Common myeloid progenitor, CD34-positive (primary cell): ENCODE data around the gene MFAP5. TPM values are rescaled to one million over a fixed set of nuclear protein-coding genes. Genes with fewer than 3 reads are reported as not detected.

Experiments
- CTCF ChIA-PET: fragments of 350-600 bp; sonication (Branson Sonifier 250); formaldehyde crosslinking; loops from one replicate; lab custom pipeline; 2021; ENCODE audit warnings: antibody characterized with exemption; lab: Charles Lee
- POLR2A ChIA-PET: fragments of 350-600 bp; sonication (Branson Sonifier 250); formaldehyde crosslinking; loops from one replicate; lab custom pipeline; 2021; ENCODE audit warnings: antibody characterized with exemption; lab: Charles Lee
- DNase-seq, 3 donors: peaks; one replicate each; pipeline versions ENCODE4 v3.0.0 to v3.0.0-alpha.2; 2013
- H3K27ac ChIP-seq, 2 experiments: 1 replicate in 1 of 2; 2 replicates in 1 of 2; pipeline ENCODE4 v1.7.0; 2013; ENCODE audit warnings: inconsistent platforms in 2 of 2, low read length in 2 of 2, mild to moderate bottlenecking in 2 of 2, low read depth in 1 of 2, moderate library complexity in 1 of 2; ENCODE audit not compliant: severe bottlenecking in 2 of 2, insufficient read depth in 1 of 2, poor library complexity in 1 of 2
- H3K27me3 ChIP-seq, 5 experiments: replicated peaks in 2 of 5; 1 replicate in 3 of 5; 2 replicates in 2 of 5; pipeline versions ENCODE4 v1.6.1 to v1.7.0; 2013; ENCODE audit warnings: low read length in 4 of 5, mild to moderate bottlenecking in 2 of 5, moderate library complexity in 2 of 5, inconsistent platforms in 1 of 5; ENCODE audit not compliant: insufficient read depth in 5 of 5, control insufficient read depth in 4 of 5
- H3K36me3 ChIP-seq, 4 experiments: 1 replicate in 2 of 4; 2 replicates in 2 of 4; pipeline versions ENCODE4 v1.6.1 to v1.7.0; 2013; ENCODE audit warnings: low read length in 3 of 4, control low read depth in 1 of 4, mild to moderate bottlenecking in 1 of 4; ENCODE audit not compliant: control insufficient read depth in 4 of 4, insufficient read depth in 4 of 4
- H3K4me1 ChIP-seq, 4 experiments: 1 replicate in 3 of 4; 2 replicates in 1 of 4; pipeline versions ENCODE4 v1.6.1 to v1.7.1; 2013; ENCODE audit warnings: low read length in 3 of 4, mild to moderate bottlenecking in 3 of 4, control low read depth in 1 of 4, inconsistent platforms in 1 of 4, moderate library complexity in 1 of 4; ENCODE audit not compliant: control insufficient read depth in 4 of 4, insufficient read depth in 4 of 4; ENCODE audit errors: control extremely low read depth in 1 of 4
- H3K4me3 ChIP-seq, 7 experiments: 1 replicate in 4 of 7; 2 replicates in 3 of 7; pipeline versions ENCODE4 v1.5.1 to v1.7.0; 2013; ENCODE audit warnings: mild to moderate bottlenecking in 7 of 7, low read length in 6 of 7, moderate library complexity in 6 of 7, inconsistent platforms in 2 of 7, low read depth in 2 of 7, control low read depth in 1 of 7; ENCODE audit not compliant: insufficient read depth in 4 of 7, control insufficient read depth in 1 of 7; ENCODE audit errors: extremely low read depth in 1 of 7
- H3K9me3 ChIP-seq, 5 experiments: 1 replicate in 4 of 5; 2 replicates in 1 of 5; pipeline versions ENCODE4 v1.6.1 to v1.7.1; 2013; ENCODE audit warnings: low read length in 4 of 5, mild to moderate bottlenecking in 2 of 5, inconsistent platforms in 1 of 5, low read depth in 1 of 5, moderate library complexity in 1 of 5; ENCODE audit not compliant: control insufficient read depth in 4 of 5, insufficient read depth in 2 of 5; ENCODE audit errors: control extremely low read depth in 1 of 5
- WGBS: methylation state at CpG from one replicate; pipeline ENCODE4 v1.1.5; 2013; ENCODE audit not compliant: insufficient coverage; 5-methylcytosine and 5-hydroxymethylcytosine counted together
- polyA plus RNA-seq: library from polyadenylated mRNA; unstranded; fragments of 120-200 nt; gene quantifications from one replicate; pipeline ENCODE4 v1.2.1, GENCODE V29; 2013

Gene MFAP5, protein sequence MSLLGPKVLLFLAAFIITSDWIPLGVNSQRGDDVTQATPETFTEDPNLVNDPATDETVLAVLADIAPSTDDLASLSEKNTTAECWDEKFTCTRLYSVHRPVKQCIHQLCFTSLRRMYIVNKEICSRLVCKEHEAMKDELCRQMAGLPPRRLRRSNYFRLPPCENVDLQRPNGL
- not detected for polyA plus RNA-seq

DNA sequence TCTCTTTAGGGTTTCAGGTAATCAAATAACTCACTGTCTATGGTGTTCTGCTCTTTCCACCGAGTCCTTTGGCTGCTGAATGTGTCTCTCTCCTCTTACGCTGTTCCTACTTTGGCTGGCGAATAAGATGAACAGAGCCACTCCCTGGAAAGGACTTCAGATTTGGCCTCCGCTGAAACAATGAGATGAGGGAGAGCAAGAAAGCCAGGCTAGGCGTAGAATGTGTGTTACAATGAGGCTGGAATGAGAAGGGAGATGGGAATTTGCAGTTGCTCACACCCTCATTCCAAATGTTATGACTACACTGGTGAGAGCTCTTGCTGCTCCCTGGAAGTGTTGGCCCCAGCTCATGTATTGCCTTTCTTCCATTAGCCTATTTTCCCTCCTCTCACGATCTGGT, at the start of gene MFAP5:
Gene MFAP5, minus strand, starts transcription at position 234 of the 400 bp plus-strand sequence. CDS start 722 bp downstream, outside the sequence.
- 98% methylated on average over 6 of the region's 6 CpGs for WGBS
- H3K4me3 ChIP-seq, result no peak within 1 kb of the TSS
- CTCF ChIA-PET, result no interaction called here
- H3K9me3 ChIP-seq, result no peaks in the 10 kb centered on the region
- H3K27me3 ChIP-seq, result no peaks in the 10 kb centered on the region
- no peak for DNase-seq
- POLR2A ChIA-PET, result no interaction called here
- H3K27ac ChIP-seq, result no peak within 1 kb of the TSS
- H3K36me3 ChIP-seq, result no peaks in the 10 kb centered on the region
- peaks cover 0 to 5% (median 2%) of the 10 kb centered on the region in 4 experiments for H3K4me1 ChIP-seq

DNA sequence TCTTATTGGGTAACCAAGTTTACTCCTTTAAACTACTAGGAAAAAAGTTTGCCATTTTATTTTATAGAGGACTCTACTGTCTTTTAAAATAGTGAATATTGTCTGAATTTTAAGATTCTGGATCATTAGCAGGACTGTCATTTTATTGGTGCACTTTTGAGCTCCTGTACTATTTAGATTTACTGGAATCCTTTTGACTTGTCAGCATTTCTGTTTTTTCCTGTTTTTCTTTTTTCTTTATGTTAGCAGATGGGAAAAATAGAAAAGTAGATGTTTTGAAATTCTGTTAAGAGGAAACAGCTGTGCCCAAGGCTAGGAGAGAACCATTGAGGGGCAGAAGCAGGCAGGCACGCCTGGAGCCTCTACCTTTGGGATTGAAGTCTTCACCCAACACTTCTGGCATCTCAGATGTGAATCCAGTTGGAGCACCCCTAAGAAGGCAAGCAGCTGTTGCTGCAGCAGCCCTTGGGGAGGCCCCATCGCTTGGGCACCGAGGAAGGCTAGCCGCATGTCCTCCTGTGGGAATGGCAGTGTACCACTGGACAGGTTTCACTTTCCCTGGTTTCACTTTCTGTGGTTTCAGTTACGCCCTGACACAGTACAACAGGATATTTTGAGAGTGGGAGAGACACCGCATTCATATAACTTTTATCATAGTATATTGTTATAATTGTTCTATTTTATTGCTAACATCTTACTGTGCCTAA, 46.7 kb upstream of the MFAP5 start:
- peak; percentile 42 to 72 (median 66) for DNase-seq
- WGBS, result 0% methylated on average over 2 of the region's 6 CpGs
- ChIA-PET POLR2A (interaction anchor here (0.6 kb wide), 1 partner anchor 13 kb away, joined by 4 read pairs; no protein-coding TSS in a partner anchor), CTCF (interaction anchor here (0.7 kb wide), 1 partner anchor 1008 kb away, joined by 3 read pairs; no protein-coding TSS in a partner anchor)
- Histone ChIP-seq H3K27me3 (no peaks in the 10 kb centered on the region), H3K4me1 (peaks cover 6 to 31% (median 18%) of the 10 kb centered on the region in 4 experiments), H3K4me3 (peak overlapping the region; percentile 11 to 82 (median 63)), H3K9me3 (no peaks in the 10 kb centered on the region), H3K36me3 (peaks cover 0 to 3% (median under 1%) of the 10 kb centered on the region in 4 experiments), H3K27ac (peak overlapping the region; percentile 40 to 83)

DNA sequence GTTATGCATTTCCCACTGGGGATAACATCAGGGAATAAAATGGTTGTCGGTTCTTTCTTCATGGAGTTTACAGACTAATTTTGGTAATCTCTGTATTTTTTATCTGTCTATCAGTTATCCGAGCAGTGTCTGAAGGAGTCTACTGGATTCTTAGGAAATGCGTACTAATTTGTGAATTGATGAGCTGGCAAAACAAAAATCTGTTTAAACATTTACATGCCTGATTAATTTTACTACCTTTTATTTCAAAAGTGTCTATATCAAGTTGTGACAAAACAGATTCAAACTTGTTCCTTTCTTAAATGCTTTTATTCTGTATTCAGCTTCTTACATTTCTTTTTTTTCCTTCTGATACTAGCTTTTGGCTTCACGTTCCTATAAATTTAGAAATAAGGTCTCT, 39.5 kb upstream of the MFAP5 start:
- ChIA-PET CTCF (interaction anchor here (0.6 to 1.5 kb wide), 7 partner anchors 9 to 1302 kb away, joined by 3 read pairs; no protein-coding TSS in a partner anchor), POLR2A (no interaction called here)
- WGBS, result 100% methylated on average over 1 of the region's 4 CpGs
- Histone ChIP-seq H3K27ac (no peak overlapping the region), H3K4me3 (no peak overlapping the region), H3K27me3 (no peaks in the 10 kb centered on the region), H3K36me3 (no peaks in the 10 kb centered on the region), H3K4me1 (peaks cover 0 to 24% (median 21%) of the 10 kb centered on the region in 4 experiments), H3K9me3 (no peaks in the 10 kb centered on the region)
- DNase-seq, result no peak

DNA sequence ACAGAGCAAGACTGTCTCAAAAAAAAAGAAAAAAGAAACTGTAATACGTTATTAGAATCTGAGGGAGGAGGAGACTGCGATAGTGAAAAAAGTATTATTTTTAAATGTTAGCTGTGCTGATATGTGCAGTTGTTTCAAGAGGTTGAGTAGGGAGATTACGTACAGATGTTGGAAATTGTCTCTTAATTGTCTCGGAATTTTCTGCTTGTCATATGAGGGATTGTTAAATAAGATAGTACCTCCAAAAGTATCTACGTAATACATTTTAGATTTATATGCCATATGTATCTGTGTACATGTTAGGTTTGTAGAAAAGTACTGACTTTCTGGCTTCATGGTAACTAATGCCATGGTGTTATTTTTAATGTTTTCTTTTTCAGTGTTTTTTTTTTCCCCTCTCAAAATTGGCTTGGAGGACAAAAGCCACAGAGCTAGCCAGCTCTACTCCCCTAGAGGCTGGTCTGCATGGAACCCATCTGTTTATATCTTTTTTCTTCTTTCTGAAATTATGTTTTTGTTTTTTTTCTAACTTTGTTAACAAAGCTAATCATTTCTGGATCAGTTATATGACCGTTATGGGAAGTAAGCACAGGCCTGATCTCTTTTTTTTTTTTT, 38.5 kb upstream of the MFAP5 start:
- CTCF ChIA-PET, result interaction anchor here (0.9 to 1.6 kb wide), 3 partner anchors 10 to 122 kb away, joined by 3 read pairs; no protein-coding TSS in a partner anchor
- Histone ChIP-seq H3K27ac (no peak overlapping the region), H3K27me3 (no peaks in the 10 kb centered on the region), H3K4me3 (no peak overlapping the region), H3K4me1 (peaks cover 7 to 31% (median 27%) of the 10 kb centered on the region in 4 experiments), H3K36me3 (no peaks in the 10 kb centered on the region), H3K9me3 (no peaks in the 10 kb centered on the region)
- DNase-seq, result peak in 1 of 3 donors; percentile 23
- POLR2A ChIA-PET, result interaction anchor here (0.7 kb wide), 1 partner anchor 248 kb away, joined by 5 read pairs; the partner anchor contains the start of gene M6PR
- WGBS, result 95% methylated on average over 4 of the region's 6 CpGs

DNA sequence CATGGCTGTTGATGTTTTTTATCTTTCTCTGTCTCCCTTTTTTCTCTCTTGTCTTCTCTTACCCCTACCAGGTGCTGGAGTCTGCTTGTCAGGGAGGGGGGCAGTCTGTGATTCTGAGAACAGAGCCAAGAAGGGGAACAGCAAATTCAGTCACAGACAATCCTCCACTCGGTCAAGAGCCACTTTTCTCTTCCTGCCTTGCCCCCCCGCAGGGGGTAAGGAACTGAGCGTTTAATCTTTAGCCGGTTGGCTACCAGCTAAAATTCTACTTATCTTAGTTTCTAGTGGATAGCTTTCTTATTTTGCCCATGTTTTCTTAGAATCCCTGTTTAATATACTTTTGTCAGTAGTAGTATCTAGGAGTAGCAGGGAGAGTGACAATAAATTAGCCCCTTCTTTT, 37.1 kb upstream of the MFAP5 start:
- H3K36me3 ChIP-seq, result no peaks in the 10 kb centered on the region
- CTCF ChIA-PET, result interaction anchor here (1.6 kb wide), 1 partner anchor 124 kb away, joined by 3 read pairs; no protein-coding TSS in a partner anchor
- 0% methylated on average over 1 of the region's 4 CpGs for WGBS
- peak overlapping the region; percentile 27 to 96 for H3K27ac ChIP-seq
- no peaks in the 10 kb centered on the region for H3K9me3 ChIP-seq
- peak overlapping the region in 6 of 7 experiments; percentile 11 to 93 (median 44) for H3K4me3 ChIP-seq
- peak in 2 of 3 donors; percentile 17 to 30 for DNase-seq
- H3K27me3 ChIP-seq, result no peaks in the 10 kb centered on the region
- POLR2A ChIA-PET, result interaction anchor here (0.5 kb wide), 1 partner anchor 17 kb away, joined by 4 read pairs; no protein-coding TSS in a partner anchor
- peaks cover 7 to 38% (median 29%) of the 10 kb centered on the region in 4 experiments for H3K4me1 ChIP-seq

DNA sequence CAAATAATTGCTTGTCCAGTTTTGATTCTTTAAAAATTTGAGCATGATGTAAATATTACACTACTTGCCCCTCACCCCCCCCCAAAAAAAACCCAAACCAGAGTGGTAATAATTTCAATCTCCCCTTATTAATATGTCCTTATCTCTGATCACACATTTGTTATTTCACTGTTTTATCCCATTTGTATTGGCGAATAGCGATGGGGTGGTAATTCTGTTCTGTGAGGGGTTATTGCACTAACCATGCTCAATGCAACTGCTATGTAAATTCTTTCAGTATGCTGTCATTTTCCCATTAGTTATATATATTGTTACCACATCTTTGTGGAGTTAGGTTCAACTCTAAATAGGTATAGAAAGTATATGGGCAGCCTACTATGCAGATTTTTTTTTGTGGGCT, 36.3 kb upstream of the MFAP5 start:
- Histone ChIP-seq H3K4me1 (peaks cover 7 to 38% (median 29%) of the 10 kb centered on the region in 4 experiments), H3K27me3 (no peaks in the 10 kb centered on the region), H3K9me3 (no peaks in the 10 kb centered on the region), H3K27ac (peak overlapping the region; percentile 91 to 96), H3K36me3 (no peaks in the 10 kb centered on the region), H3K4me3 (peak overlapping the region in 6 of 7 experiments; percentile 76 to 93 (median 87))
- WGBS, result no CpG with 5 or more reads among the region's 2 CpGs
- DNase-seq, result peak in 1 of 3 donors; percentile 37
- CTCF ChIA-PET, result no interaction called here
- POLR2A ChIA-PET, result interaction anchor here (1.7 kb wide), 1 partner anchor 9 kb away, joined by 8 read pairs; no protein-coding TSS in a partner anchor
